A673 (cell line): Measurements from ENCODE around the gene KLRC4.

Experiments
- CTCF ChIP-seq: fragments of 300-800, 200-600 bp; sonication (generic); conservative IDR thresholded peaks from 2 replicates; pipeline ENCODE4 v1.5.1; 2017; ENCODE audit warnings: low read depth, mild to moderate bottlenecking, antibody characterized with exemption, low read length, moderate library complexity, mixed read lengths
- EZH2 ChIP-seq: fragments of 200-600 bp; sonication (generic); IDR thresholded peaks from 2 replicates; pipeline ENCODE4 v1.6.1; 2017; ENCODE audit warnings: borderline replicate concordance, low read depth, mild to moderate bottlenecking, mixed read lengths, antibody characterized with exemption, low read length; ENCODE audit not compliant: poor library complexity, severe bottlenecking

GRCh38 chr12:10363914-10364814 is 45.4 kb downstream of the KLRC4 start:
- TF ChIP-seq EZH2 = no peak
- TF ChIP-seq CTCF = no peak
